ENCODE results near the gene GRHL3.

Gene GRHL3

GRCh38 chr1:24318615-24319311, 394 bp upstream of the GRHL3 start:
- no peak for DNase-seq

- DNase-seq, result no peak
Measured at GRCh38 chr1:24319962-24320361, 805 bp downstream of the GRHL3 start.

- no peak for DNase-seq
Measured at GRCh38 chr1:24321126-24321525, 2.0 kb downstream of the GRHL3 start.

GRCh38 chr1:24321697-24322469, 2.7 kb downstream of the GRHL3 start:
- DNase-seq, result peak in 1 of 2 experiments; percentile 40

- DNase-seq, result no peak
Measured at GRCh38 chr1:24322470-24323177, 3.5 kb downstream of the GRHL3 start.

- DNase-seq, result no peak
Measured at GRCh38 chr1:24323281-24323680, 4.1 kb downstream of the GRHL3 start.

GRCh38 chr1:24324903-24325302, 5.7 kb downstream of the GRHL3 start:
- DNase-seq, result no peak

GRCh38 chr1:24325587-24326449, 6.7 kb downstream of the GRHL3 start:
- no peak for DNase-seq

GRCh38 chr1:24327486-24327885, 8.3 kb downstream of the GRHL3 start:
- DNase-seq, result no peak

- no peak for DNase-seq
Measured at GRCh38 chr1:24327891-24328290, 8.7 kb downstream of the GRHL3 start.

- no peak for DNase-seq
Measured at GRCh38 chr1:24329331-24329730, 10.2 kb downstream of the GRHL3 start.

- DNase-seq, result no peak
Measured at GRCh38 chr1:24329797-24330543, 10.8 kb downstream of the GRHL3 start.

- DNase-seq, result no peak
Measured at GRCh38 chr1:24331961-24332673, 13.0 kb downstream of the GRHL3 start.

- DNase-seq, result no peak
Measured at GRCh38 chr1:24336075-24336474, 16.9 kb downstream of the GRHL3 start.

- DNase-seq, result no peak
Measured at GRCh38 chr1:24337455-24337854, 18.3 kb downstream of the GRHL3 start.

- no peak for DNase-seq
Measured at GRCh38 chr1:24338447-24338846, 19.3 kb downstream of the GRHL3 start.

GRCh38 chr1:24339996-24340395, 20.8 kb downstream of the GRHL3 start:
- no peak for DNase-seq

GRCh38 chr1:24340770-24341169, 21.6 kb downstream of the GRHL3 start:
- DNase-seq, result no peak

- no peak for DNase-seq
Measured at GRCh38 chr1:24341260-24341659, 22.1 kb downstream of the GRHL3 start.

- DNase-seq, result no peak
Measured at GRCh38 chr1:24343412-24344089, 24.4 kb downstream of the GRHL3 start.
